GM23338 (cell line): ENCODE measurements around the gene CFAP410. TPM values are rescaled to one million over a fixed set of nuclear protein-coding genes. Genes with fewer than 3 reads are reported as not detected.

Experiments
- ATAC-seq: fragments of 200-7000 bp; cut with Tn5 transposase; 3 replicates; pipeline ENCODE4 v1.9.1; 2020
- DNase-seq: peaks from one replicate; pipeline ENCODE4 v3.0.0-alpha.2; 2015; ENCODE audit warnings: low spot score
- H2AFZ ChIP-seq: fragments of 200-600 bp; sonication (generic); 2 replicates; pipeline ENCODE4 v1.8.0; 2016; ENCODE audit warnings: antibody characterized with exemption, mild to moderate bottlenecking, moderate library complexity
- H3F3A ChIP-seq: fragments of 200-600 bp; sonication (generic); replicated peaks from 2 replicates; pipeline ENCODE4 v1.8.0; 2017; ENCODE audit warnings: antibody characterized with exemption, mixed run types, low read depth
- H3K27ac ChIP-seq: fragments of 200-600 bp; sonication (generic); 2 replicates; pipeline ENCODE4 v1.6.1; 2016; ENCODE audit warnings: low read depth
- H3K27me3 ChIP-seq: fragments of 200-600 bp; sonication (generic); 2 replicates; pipeline ENCODE4 v1.8.0; 2016; ENCODE audit warnings: mild to moderate bottlenecking, mixed run types, moderate library complexity; ENCODE audit not compliant: insufficient read depth
- H3K36me3 ChIP-seq: fragments of 200-600 bp; sonication (generic); 2 replicates; pipeline ENCODE4 v1.8.0; 2016; ENCODE audit warnings: mild to moderate bottlenecking; ENCODE audit not compliant: insufficient read depth
- H3K4me1 ChIP-seq: fragments of 200-600 bp; sonication (generic); 2 replicates; pipeline ENCODE4 v1.8.0; 2016; ENCODE audit warnings: mild to moderate bottlenecking, moderate library complexity; ENCODE audit not compliant: insufficient read depth
- H3K4me2 ChIP-seq: fragments of 200-600 bp; sonication (generic); 2 replicates; pipeline ENCODE4 v1.7.1; 2017; ENCODE audit warnings: mixed run types
- H3K4me3 ChIP-seq: fragments of 200-600 bp; sonication (generic); 2 replicates; pipeline ENCODE4 v1.6.1; 2016; ENCODE audit warnings: mixed run types
- H3K79me2 ChIP-seq: fragments of 200-600 bp; sonication (generic); replicated peaks from 2 replicates; pipeline ENCODE4 v1.8.0; 2017; ENCODE audit warnings: mild to moderate bottlenecking; ENCODE audit not compliant: insufficient read depth
- H3K9me2 ChIP-seq: fragments of 200-600 bp; sonication (generic); 2 replicates; pipeline ENCODE4 v1.8.0; 2017; ENCODE audit not compliant: insufficient read depth
- H4K20me1 ChIP-seq: fragments of 200-600 bp; sonication (generic); replicated peaks from 2 replicates; pipeline ENCODE4 v1.8.0; 2017; ENCODE audit warnings: mild to moderate bottlenecking; ENCODE audit not compliant: insufficient read depth
- H3K27ac Mint-ChIP-seq: 2 replicates; pipeline ENCODE4 v1.8.0; 2020; ENCODE audit warnings: inconsistent platforms, mild to moderate bottlenecking, moderate library complexity, mixed read lengths
- H3K27me3 Mint-ChIP-seq: 3 replicates; pipeline ENCODE4 v1.8.0; 2022; ENCODE audit warnings: low read depth, mild to moderate bottlenecking, moderate library complexity, mixed read lengths, inconsistent platforms; ENCODE audit not compliant: insufficient read depth, poor library complexity
- H3K36me3 Mint-ChIP-seq: 3 replicates; pipeline ENCODE4 v1.8.0; 2021; ENCODE audit warnings: low read depth, mild to moderate bottlenecking, inconsistent platforms, moderate library complexity, mixed read lengths
- H3K4me1 Mint-ChIP-seq: 3 replicates; pipeline ENCODE4 v1.8.0; 2020; ENCODE audit warnings: mild to moderate bottlenecking, inconsistent platforms, mixed read lengths
- H3K4me3 Mint-ChIP-seq: 3 replicates; pipeline ENCODE4 v1.8.0; 2021; ENCODE audit warnings: moderate library complexity, mild to moderate bottlenecking, inconsistent platforms, mixed read lengths
- H3K9me3 Mint-ChIP-seq: 3 replicates; pipeline ENCODE4 v1.8.0; 2020; ENCODE audit warnings: moderate library complexity, mild to moderate bottlenecking, inconsistent platforms, mixed read lengths
- CREB1 ChIP-seq: fragments of 250-450 bp; sonication (Bioruptor Pico); IDR thresholded peaks from 2 replicates; pipeline ENCODE4 v1.5.0; 2020; ENCODE audit warnings: low read depth, mild to moderate bottlenecking, moderate library complexity
- CTCF ChIP-seq, 2 experiments: fragments of 200-600 bp in 1 of 2; sonication (generic) in 1 of 2; conservative IDR thresholded peaks; 2 replicates each; pipeline versions ENCODE4 v1.5.1 to v1.6.1; 2016 to 2017; ENCODE audit warnings: antibody characterized with exemption in 2 of 2, low read depth in 2 of 2, mild to moderate bottlenecking in 2 of 2, moderate library complexity in 1 of 2
- EZH2 ChIP-seq: fragments of 200-600 bp; sonication (generic); IDR thresholded peaks from one replicate; pipeline ENCODE4 v1.8.0; 2017; ENCODE audit warnings: antibody characterized with exemption, mild to moderate bottlenecking, low read depth; ENCODE audit not compliant: unreplicated experiment
- EZH2phosphoT487 ChIP-seq: fragments of 200-600 bp; sonication (generic); IDR thresholded peaks from one replicate; pipeline ENCODE4 v1.8.1; 2018; ENCODE audit warnings: antibody characterized with exemption; ENCODE audit not compliant: unreplicated experiment
- JUNB ChIP-seq: IDR thresholded peaks from one replicate; pipeline ENCODE4 v1.6.1; 2016; ENCODE audit warnings: antibody characterized with exemption; ENCODE audit not compliant: unreplicated experiment
- NANOG ChIP-seq: IDR thresholded peaks from 2 replicates; pipeline ENCODE4 v1.6.1; 2016; ENCODE audit warnings: antibody characterized with exemption, borderline replicate concordance
- POLR2AphosphoS5 ChIP-seq: IDR thresholded peaks from 2 replicates; pipeline ENCODE4 v1.6.1; 2016; ENCODE audit warnings: antibody characterized with exemption, low read depth
- REST ChIP-seq: IDR thresholded peaks from one replicate; pipeline ENCODE4 v1.6.1; 2018; ENCODE audit warnings: antibody characterized with exemption; ENCODE audit not compliant: unreplicated experiment
- STAT1 ChIP-seq: IDR thresholded peaks from one replicate; pipeline ENCODE4 v1.6.1; 2016; ENCODE audit warnings: antibody characterized with exemption; ENCODE audit not compliant: unreplicated experiment
- ZNF114 ChIP-seq: fragments of 250-450 bp; sonication (Bioruptor Pico); IDR thresholded peaks from 2 replicates; pipeline ENCODE4 v1.5.0; 2020; ENCODE audit warnings: mild to moderate bottlenecking, moderate library complexity
- ZNF331 ChIP-seq: fragments of 250-450 bp; sonication (Bioruptor Pico); IDR thresholded peaks from 2 replicates; pipeline ENCODE4 v1.5.0; 2020; ENCODE audit warnings: low read depth, mild to moderate bottlenecking, moderate library complexity
- polyA plus RNA-seq: library from polyadenylated mRNA; unstranded; fragments of >200 nt; fragmentation: Nextera tagmentation; extraction: Ambion mirVana; gene quantifications from 2 replicates; pipeline ENCODE4 v1.2.1, GENCODE V29; 2016
- total RNA-seq: library from RNA; depleted of rRNA; stranded (reverse); fragments of >200 nt; shearing (Covaris generic); gene quantifications from 2 replicates; pipeline ENCODE4 v1.2.3, GENCODE V29; 2014
- TF ChIP-seq, protein P1 (sequence below): fragments of 250-450 bp; sonication (Bioruptor Pico); IDR thresholded peaks from 2 replicates; pipeline ENCODE4 v1.5.0; 2020; ENCODE audit warnings: mild to moderate bottlenecking, moderate library complexity
- TF ChIP-seq, protein P2 (sequence below): IDR thresholded peaks from 2 replicates; pipeline ENCODE4 v1.6.1; 2016; ENCODE audit warnings: antibody characterized with exemption

CFAP410 gene
- total and polyA plus RNA-seq, 2 experiments from 2014 or later: 11.0 to 24.0 TPM

- Histone ChIP-seq H3K79me2 (no peaks in the 10 kb centered on the region), H2AFZ (no peak overlapping the region), H3K27ac (no peak overlapping the region), H3K9me2 (no peaks in the 10 kb centered on the region), H3F3A (peaks cover 13% of the 10 kb centered on the region; the same call in 1 of the 2 replicates), H3K27me3 (no peaks in the 10 kb centered on the region), H3K4me3 (no peak overlapping the region), H4K20me1 (no peaks in the 10 kb centered on the region), H3K4me1 (peaks cover 16% of the 10 kb centered on the region; the same call in 1 of the 2 replicates), H3K36me3 (no peaks in the 10 kb centered on the region), H3K4me2 (no peak overlapping the region)
- no peak for TF ChIP-seq EZH2phosphoT487
- no peak for TF ChIP-seq NANOG
- no peak for TF ChIP-seq EZH2
- TF ChIP-seq ZNF331 (CRISPR knock-in tag): no peak
- TF ChIP-seq JUNB: no peak
- TF ChIP-seq ZNF114 (CRISPR knock-in tag): no peak
- TF ChIP-seq CTCF (conservative IDR thresholded peaks at IDR 0.05; ENCODE audit: low read depth in 2 of 2): no peak
- no peak for TF ChIP-seq STAT1
- no peak for TF ChIP-seq CREB1 (CRISPR knock-in tag)
- no peak for TF ChIP-seq REST
- TF ChIP-seq, protein P1, sequence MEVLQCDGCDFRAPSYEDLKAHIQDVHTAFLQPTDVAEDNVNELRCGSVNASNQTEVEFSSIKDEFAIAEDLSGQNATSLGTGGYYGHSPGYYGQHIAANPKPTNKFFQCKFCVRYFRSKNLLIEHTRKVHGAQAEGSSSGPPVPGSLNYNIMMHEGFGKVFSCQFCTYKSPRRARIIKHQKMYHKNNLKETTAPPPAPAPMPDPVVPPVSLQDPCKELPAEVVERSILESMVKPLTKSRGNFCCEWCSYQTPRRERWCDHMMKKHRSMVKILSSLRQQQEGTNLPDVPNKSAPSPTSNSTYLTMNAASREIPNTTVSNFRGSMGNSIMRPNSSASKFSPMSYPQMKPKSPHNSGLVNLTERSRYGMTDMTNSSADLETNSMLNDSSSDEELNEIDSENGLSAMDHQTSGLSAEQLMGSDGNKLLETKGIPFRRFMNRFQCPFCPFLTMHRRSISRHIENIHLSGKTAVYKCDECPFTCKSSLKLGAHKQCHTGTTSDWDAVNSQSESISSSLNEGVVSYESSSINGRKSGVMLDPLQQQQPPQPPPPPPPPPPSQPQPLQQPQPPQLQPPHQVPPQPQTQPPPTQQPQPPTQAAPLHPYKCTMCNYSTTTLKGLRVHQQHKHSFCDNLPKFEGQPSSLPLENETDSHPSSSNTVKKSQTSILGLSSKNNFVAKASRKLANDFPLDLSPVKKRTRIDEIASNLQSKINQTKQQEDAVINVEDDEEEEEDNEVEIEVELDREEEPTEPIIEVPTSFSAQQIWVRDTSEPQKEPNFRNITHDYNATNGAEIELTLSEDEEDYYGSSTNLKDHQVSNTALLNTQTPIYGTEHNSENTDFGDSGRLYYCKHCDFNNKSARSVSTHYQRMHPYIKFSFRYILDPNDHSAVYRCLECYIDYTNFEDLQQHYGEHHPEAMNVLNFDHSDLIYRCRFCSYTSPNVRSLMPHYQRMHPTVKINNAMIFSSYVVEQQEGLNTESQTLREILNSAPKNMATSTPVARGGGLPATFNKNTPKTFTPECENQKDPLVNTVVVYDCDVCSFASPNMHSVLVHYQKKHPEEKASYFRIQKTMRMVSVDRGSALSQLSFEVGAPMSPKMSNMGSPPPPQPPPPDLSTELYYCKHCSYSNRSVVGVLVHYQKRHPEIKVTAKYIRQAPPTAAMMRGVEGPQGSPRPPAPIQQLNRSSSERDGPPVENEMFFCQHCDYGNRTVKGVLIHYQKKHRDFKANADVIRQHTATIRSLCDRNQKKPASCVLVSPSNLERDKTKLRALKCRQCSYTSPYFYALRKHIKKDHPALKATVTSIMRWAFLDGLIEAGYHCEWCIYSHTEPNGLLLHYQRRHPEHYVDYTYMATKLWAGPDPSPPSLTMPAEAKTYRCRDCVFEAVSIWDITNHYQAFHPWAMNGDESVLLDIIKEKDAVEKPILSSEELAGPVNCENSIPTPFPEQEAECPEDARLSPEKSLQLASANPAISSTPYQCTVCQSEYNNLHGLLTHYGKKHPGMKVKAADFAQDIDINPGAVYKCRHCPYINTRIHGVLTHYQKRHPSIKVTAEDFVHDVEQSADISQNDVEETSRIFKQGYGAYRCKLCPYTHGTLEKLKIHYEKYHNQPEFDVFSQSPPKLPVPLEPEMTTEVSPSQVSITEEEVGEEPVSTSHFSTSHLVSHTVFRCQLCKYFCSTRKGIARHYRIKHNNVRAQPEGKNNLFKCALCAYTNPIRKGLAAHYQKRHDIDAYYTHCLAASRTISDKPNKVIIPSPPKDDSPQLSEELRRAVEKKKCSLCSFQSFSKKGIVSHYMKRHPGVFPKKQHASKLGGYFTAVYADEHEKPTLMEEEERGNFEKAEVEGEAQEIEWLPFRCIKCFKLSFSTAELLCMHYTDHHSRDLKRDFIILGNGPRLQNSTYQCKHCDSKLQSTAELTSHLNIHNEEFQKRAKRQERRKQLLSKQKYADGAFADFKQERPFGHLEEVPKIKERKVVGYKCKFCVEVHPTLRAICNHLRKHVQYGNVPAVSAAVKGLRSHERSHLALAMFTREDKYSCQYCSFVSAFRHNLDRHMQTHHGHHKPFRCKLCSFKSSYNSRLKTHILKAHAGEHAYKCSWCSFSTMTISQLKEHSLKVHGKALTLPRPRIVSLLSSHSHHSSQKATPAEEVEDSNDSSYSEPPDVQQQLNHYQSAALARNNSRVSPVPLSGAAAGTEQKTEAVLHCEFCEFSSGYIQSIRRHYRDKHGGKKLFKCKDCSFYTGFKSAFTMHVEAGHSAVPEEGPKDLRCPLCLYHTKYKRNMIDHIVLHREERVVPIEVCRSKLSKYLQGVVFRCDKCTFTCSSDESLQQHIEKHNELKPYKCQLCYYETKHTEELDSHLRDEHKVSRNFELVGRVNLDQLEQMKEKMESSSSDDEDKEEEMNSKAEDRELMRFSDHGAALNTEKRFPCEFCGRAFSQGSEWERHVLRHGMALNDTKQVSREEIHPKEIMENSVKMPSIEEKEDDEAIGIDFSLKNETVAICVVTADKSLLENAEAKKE (CRISPR knock-in tag): no peak
- TF ChIP-seq, protein P2, sequence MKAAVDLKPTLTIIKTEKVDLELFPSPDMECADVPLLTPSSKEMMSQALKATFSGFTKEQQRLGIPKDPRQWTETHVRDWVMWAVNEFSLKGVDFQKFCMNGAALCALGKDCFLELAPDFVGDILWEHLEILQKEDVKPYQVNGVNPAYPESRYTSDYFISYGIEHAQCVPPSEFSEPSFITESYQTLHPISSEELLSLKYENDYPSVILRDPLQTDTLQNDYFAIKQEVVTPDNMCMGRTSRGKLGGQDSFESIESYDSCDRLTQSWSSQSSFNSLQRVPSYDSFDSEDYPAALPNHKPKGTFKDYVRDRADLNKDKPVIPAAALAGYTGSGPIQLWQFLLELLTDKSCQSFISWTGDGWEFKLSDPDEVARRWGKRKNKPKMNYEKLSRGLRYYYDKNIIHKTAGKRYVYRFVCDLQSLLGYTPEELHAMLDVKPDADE: no peak
- no peak for TF ChIP-seq POLR2AphosphoS5
- no peak overlapping the region for H3K27ac Mint-ChIP-seq
- H3K4me1 Mint-ChIP-seq: peaks cover 26% of the 10 kb centered on the region
- no peak for DNase-seq
- no peaks in the 10 kb centered on the region; the same call in 2 of the 3 replicates for H3K36me3 Mint-ChIP-seq
- H3K27me3 Mint-ChIP-seq: peaks cover 4% of the 10 kb centered on the region
- no peaks in the 10 kb centered on the region for H3K9me3 Mint-ChIP-seq
- ATAC-seq: no peak
- peak overlapping the region; percentile 74; the same call in 1 of the 3 replicates for H3K4me3 Mint-ChIP-seq
Measured at GRCh38 chr21:44337449-44337848, 1.7 kb downstream of the CFAP410 start.
